ENCODE measurements around the gene SERBP1.
"Not testable (repeated sequence)": the region's sequence is repeated elsewhere in the genome, so short reads cannot be mapped to it uniquely, and the experiment has no call there.

The SERBP1 gene

DNA sequence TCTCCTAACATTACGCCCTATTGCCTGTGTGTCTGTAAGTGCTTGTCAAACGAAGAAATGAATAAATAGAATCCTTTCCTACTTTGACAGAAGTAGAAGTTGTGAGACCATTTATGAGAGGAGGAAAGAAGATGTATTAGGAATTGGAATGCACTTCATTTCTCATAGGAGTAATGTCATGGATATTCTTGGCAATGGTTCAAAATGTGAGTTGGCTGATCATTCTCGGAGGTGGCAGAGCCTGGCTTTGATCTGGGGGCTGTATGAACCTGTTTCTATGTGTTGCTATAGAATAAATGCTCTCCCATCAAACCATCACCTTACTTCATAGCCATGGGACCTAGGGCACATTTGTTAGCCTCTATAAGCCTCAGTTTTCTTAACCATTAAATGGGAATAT lies 10.1 kb upstream of the SERBP1 start:
- no peak for DNase-seq (ENCODE audit: low spot score)

DNA sequence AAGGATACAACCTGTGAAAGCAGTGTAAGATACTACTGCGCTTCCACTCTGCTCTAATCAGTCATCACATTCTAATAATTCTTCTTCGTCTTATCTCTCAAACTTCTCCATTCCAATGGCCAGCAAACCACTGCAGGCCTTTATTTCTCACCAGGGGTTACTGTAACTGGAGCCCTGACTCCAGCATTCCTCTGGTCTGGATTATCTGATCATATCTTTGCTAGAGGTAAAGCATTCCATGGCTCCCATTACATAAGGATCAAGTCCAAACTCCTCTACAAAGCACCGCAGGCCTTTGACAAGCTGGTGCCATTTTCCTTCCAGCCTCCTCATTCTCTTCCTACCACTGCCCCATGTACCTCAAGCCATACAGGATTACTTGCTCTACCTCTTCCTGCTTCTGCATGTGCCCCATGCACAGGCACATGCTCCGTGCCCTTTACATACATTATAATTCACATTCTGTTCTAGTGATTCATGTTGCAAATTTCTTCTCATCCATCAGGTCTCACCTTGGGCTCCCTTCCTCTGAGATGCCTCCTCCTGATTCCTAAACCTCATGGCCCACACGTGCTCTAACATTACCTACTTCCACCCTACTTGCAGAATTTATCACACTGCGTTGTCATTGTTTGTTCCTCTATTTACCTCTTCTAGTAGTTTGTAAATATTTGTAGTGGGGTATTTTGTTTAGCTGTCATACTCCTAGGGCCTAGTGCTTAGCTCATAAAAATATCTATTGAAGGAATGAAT lies 9.3 kb upstream of the SERBP1 start:
- no peak for DNase-seq (ENCODE audit: low spot score)

DNA sequence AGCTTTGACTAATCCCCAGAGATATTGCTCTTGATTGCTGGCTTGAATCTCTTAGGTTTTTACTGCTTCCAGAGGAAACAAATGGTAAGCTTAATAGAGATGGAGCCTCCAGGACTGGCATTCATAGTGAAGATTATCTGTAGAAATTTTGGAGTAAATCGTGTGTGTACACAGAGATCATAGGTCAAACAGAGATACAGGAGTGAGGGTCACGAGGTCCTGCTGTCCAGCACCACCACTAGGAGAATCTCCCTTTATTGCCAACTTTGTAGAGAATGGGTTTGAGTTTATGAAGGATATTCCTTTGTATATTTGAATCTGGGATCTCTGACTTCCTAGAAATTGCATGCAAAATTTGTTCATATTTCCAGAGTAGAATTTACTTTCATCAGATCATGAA lies 7.8 kb upstream of the SERBP1 start:
- no peak for DNase-seq (ENCODE audit: low spot score)

DNA sequence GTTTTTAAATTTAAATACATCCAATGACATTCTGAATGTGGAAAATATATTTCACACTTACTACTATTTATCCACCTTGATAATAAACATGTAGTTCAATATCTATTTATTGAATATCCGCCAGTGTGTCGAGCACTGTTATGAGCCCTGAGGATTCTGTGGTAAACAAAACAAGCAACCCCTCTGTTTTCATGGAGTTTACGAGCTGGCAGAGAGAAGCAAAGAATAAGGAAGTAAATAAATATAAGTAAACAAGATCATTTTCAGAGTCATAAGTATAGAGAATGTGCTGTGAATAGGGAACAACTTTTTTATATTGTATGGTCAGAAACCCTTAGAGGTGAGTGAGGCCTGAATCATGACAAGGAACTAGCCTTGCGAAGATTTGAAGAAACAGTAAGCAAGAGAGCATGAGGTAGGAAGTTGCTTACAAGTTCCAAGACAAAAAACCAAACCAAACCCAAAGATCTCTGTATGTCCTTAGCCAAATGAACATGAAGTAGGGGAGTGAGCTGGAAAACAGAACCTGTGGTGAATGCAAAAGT lies 6.4 kb upstream of the SERBP1 start:
- DNase-seq (ENCODE audit: low spot score) = no peak

DNA sequence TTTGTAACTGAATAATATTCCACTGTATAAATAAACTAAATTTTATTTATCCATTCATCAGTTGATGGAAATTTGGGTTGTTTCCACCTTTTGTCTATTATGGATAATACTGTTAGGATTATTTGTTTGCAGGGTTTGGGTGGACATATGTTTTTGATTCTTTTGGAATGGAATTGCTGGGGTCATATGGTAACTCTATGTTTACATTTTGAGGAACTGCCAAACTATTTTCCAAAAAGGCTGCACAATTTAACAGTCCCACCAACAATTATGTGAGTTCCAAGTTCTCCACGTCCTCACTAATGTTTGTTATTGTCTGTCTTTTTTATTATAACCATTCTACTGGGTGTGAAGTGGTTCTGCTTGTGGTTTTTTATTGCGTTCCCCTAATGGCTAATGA lies 4.3 kb upstream of the SERBP1 start:
- no peak for DNase-seq (ENCODE audit: low spot score)

DNA sequence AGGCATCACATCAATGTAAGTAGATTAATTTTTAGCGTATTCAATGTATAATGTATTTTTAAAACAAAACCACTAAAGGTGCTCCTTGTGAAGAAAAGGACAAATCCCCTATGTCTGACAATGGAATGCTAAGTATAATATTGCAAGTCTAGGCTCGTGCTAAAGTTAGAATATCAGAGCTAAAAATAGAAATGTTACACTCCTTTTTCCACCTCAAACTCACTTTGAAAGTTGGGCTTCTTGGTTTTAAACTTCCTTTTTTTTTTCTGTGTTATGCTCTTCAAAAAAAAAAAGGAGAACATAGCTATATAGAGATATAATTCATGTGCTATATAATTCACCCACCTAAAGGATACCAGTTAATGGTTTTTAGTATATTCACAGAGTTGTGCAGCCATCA lies 3.6 kb upstream of the SERBP1 start:
- no peak for DNase-seq (ENCODE audit: low spot score)

DNA sequence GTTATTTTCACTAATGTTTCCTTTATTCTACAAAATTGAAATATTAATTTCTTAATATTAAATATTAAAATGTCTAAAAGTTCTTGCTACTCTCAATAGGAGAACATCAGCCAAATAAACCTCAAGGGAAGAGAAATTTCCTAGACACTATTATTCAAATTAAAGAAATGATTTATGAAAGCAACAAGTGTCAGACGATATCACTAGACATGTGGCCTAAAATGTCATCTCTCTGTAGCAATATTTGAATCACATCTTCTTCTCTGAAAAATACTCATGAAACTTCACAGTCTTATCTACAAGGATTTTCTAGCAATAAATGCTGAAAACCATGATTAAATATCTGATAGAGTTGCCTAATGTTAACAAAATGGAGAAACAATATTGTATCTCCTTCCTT lies 2.5 kb upstream of the SERBP1 start:
- DNase-seq (ENCODE audit: low spot score) = no peak

DNA sequence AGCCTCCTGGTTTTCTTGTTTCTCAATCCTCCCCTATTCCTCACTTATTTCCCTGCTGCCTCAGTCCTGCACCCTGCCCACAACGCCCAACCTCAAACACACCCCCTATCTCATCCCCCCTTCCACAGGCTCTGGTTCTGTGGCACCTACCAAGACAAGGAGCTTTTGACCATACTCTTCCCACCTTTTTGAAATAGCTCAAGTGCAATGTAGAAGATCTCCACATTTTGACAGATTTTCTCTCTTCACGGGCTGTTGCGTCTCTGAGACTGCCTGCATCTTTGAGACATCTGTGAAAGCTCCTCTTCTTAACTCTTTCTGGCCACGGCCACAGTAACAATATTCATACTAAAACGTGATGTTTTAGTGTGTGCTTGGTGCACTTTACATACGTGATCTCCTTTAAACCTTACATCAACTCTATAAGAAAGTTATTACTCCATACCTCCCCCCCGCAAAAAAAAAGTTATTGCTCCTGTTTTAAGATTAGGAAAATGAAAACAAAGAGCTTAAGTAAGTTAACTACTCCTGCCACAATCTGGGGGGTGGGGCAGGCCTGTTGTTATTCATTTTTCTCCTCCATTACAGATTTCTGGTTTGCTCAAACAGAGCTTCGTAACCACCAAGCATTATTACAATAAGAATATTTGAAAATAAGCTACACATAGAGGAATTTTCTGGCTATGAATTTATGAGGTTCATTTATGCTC lies 1.8 kb upstream of the SERBP1 start:
- peak; percentile 16 for DNase-seq (ENCODE audit: low spot score)

DNA sequence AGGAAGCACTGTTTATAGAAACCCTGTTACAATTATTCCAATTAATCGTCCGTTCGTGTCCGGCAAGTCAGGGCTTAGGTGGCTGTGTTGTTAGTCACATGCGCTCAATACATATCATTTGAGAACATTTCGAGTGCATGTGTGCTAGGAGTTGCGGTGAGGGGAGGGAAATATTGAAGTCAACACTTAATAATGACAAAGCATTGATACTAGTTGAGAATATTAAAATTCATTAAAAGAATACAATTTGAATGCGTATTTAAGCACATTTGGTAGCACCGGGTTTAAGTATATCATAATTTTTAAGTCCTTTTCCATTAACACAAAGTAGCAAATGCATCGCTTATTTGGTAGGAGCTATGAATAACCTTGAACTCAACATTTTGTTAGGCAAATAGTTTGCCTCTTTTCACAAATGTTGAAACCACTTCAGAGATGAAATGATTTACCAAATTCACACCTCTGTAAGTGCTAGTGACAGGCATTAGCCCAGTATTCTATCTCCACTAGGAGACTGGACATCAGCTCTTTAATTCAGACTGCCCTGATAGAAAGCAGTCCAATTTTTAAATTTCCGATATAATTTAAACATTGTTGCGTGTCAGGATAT lies 1.1 kb upstream of the SERBP1 start:
- no peak for DNase-seq (ENCODE audit: low spot score)

DNA sequence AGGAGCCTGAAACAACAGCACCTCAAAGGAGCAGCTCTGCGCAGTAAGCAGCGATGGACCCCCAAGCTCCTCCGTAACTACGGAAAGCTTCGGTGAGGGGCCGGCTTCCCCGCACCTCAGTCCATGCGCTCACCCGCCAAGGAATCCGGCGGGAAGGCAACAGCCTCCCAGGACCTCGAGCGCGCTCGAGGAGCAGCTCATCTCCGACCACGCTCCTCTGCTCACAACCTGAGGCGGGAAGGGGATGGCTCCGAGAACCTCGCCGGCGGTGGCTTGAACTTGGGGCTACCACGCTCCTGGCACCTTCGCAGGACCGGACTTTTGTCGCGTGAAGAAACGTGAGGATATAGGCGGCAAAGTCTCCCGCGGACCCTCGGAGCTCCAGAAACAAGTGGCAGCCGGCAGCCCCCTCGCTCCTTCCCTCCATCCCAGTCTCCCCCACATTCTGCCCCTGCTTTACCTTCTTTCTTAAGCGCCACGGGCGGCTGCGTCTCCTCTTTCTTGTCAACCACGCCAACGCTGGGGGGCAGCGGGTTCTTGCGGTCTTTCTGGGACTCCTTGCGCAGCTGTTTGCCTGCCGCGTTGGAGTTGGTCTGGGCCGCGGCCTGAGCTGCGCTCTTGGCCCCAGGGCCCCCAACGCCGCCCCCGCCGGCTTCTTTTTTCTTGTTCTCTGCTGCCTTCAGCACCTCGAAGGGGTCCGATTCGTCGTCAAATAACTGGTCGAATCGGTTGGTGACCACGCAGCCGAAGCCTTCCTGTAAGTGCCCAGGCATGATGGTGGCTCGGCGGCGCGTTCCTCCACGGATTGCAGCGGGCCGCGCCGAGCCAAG lies 459 bp downstream of the SERBP1 start:
- peak; percentile 21 for DNase-seq (ENCODE audit: low spot score)

DNA sequence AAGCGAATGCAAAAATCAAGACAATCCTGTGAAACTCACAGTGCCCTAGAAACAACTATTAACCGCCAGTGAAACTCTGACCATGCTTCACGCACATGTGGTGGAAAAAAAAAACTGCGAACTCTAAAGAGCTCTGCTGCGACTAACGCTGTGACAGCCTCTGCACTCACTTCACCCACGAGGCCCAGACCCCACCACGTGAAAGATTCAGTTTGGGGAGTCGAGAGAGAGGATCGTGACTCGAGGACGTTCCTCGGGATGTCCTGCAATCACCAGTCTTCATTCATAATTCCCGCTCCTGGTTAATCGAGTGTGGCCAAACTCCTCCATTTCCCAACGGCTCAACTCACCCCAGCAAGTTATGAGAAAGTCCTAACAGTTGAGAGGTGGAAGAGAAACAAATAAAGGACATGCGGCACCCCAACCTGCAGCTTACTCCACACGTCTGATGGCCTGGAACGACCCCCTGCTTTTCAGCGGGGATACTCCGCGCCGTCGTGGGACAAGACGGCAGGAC lies 1.1 kb downstream of the SERBP1 start:
- DNase-seq (ENCODE audit: low spot score) = peak; percentile 22

DNA sequence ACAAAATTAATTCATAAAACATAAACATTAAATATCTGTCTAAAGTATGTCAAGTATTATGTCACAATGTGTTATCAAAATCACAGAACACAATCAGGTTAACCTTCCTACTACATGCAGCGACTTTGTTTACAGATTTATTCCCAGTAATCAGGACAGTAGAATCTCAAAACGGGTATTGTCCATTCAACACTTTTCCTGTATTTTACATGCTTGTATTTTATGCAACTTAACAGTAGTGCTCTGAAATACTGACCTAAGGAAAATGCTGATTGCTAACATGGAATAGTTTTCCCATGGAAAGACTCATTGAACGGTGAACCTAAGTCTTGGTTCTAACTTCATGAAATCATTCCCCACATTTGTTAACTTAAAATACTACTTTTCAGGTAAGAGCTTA lies 2.3 kb downstream of the SERBP1 start:
- no peak for DNase-seq (ENCODE audit: low spot score)

DNA sequence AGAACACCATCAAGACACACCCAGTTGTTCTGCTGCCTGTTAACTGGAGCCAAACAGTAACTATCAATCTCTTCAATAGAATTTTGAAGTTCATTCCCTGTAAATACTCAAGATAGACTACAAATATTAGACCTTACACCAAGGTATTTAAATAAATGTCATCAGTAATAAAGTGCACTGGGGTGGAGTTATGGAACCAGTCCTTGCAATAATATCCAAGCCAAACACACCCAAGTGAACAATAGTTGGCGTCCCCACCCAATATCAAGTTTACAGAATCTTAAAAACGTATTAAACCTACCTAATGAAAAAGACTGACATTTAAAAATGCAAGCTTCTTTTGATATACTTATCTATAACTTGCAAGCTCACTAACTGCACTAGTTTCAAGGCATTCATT lies 2.7 kb downstream of the SERBP1 start:
- DNase-seq (ENCODE audit: low spot score) = no peak

DNA sequence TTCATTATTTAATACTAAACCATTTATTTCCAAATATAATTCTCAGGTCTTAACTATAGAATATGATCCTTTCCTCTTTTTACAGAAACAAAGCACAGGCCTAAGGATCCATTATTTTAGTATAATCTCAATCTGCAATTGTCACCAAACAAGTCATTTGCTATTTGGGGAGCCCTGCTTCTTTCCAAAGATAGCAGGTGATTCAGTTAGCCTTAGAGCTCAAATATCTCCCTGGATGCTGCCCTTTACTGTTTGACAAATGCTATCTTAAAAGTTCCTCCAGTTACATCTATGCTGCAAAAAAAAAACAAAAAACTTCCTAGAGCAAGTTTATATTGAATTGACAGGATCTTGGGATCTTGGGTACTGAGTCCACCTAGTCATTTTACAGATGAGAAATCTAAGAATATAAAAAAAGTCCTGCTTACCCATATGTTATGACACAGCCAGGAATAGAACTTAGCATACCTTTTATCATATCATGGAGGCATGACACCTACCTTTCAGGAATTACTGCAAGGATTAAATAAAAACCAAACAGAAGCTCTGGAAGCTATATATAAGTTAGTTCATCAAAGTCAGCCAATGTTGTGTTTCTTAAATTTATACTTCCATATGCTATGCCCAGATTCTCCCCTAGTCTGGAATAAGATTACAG lies 9.2 kb downstream of the SERBP1 start:
- DNase-seq (ENCODE audit: low spot score) = no peak

DNA sequence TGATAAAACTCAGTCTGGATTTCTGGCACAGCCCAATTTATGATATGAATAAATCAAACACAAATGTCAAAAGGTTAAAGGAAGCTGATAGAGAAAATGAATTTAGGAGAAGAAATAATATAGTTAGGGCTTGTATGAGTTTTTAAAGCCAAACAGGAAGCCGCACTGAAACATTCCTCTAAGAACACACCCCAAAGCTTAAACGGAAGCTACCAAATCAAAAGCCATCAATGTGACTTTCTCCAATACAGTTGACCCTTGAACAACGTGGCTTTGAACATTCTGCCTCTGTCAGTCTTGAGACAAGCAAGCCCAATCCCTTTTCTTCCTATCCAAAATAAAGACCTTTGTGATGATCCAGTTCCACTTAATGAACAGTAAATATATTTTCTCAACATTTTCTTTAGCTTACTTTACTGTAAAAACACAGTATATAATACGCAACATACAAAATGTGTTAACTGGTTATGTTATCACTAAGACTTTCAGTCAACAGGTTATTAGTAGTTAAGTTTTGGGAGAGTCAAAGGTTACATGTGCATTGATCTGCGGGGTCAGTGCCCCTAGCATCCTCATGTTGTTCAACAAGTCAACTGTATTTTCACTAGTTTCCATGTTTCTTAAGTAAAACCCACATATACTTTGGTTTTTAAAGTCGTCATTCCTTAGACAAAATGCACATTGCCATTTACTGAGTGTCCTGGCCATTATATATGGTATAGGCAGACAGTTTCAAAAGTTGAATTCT lies 11.2 kb downstream of the SERBP1 start:
- no peak for DNase-seq (ENCODE audit: low spot score)

DNA sequence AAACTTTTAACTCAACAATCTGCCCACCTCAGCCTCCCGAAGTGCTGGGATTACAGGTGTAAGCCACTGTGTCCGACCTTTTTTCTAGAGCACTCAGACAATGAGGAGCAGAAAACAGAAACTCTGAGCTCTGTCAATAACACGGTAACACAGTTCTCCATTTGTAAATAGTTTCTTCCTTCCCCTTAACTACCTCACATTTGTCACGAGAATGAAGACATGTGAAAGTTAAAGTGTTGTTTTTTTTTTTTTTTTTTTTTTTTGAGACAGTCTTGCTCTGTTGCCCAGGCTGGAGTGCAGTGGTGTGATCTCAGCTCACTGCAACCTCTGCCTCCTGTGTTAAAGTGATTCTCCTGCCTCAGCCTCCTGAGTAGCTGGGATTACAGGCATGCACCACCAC lies 12.5 kb downstream of the SERBP1 start:
- not testable (repeated sequence) for DNase-seq (ENCODE audit: low spot score)

DNA sequence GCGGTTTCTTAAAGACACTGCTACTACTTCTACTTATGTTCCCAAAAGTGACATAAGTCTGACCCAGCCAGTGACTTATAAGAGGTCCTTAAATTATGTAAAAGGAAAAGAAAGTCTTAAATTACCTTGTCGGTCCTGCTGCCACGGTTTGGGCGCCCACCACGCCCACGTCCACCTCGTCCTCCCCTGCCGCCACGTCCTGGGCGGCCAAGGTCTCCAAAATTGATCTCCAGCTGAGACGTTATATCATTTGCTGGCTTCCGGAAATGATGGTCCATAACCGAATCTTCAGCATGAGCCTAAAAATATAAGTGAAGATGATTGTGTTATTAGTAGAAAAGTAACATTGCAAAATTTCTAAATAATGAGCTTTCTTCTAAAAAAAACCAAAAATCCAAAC lies 15.2 kb downstream of the SERBP1 start:
- no peak for DNase-seq (ENCODE audit: low spot score)

DNA sequence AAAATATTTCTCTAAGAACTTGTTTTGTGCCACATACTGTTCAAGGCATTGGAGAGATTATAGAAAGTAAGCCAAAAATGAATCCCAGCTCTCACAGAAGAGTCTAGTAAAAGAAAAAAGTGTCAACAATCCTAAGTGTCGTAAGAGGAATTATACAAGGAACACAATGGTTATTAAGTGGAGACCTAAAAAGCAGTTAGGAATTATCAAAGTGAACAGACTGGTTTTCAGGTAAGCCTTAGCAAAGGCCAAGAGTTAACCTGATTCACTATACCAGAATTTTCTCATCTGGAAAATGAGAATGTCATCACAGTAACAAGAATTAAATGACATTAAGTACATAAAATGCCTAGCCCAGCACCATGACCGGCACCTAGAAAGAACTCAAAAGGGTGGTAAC lies 15.6 kb downstream of the SERBP1 start:
- no peak for DNase-seq (ENCODE audit: low spot score)

DNA sequence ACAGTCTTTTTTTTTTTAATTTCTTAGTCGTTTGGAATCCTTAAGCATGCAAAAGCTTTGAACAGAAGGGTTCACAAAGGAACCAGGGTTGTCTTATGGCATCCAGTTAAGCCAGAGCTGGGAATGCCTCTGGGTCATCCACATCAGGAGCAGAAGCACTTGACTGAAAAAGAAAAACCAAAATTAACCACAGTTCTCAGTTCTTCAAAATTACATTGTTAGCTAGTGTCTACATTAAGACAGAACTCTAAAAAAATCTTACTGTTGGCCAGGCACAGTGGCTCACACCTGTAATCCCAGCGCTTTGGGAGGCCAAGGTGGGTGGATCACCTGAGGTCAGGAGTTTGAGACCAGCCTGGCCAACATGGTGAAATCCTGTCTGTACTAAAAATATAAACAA lies 17.1 kb downstream of the SERBP1 start:
- DNase-seq (ENCODE audit: low spot score) = not testable (repeated sequence)

DNA sequence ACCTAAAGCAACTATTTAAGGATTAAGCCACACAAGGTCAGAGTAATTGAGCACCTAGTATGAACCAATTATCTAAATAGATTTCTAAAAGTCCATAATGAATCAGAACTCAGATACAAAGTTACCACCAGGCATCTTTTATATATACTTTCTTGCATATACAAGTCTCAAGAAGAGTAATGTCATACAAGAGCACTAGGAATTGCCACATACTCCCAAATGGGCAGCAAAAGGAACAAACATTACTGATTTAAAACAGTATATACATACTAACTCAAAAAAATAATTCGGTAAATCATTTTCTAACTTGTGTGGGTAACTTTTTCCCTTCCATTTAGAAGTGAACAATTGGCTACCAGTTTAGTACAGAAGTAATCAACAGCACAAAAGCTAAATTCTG lies 22.1 kb downstream of the SERBP1 start:
- no peak for DNase-seq (ENCODE audit: low spot score)

DNA sequence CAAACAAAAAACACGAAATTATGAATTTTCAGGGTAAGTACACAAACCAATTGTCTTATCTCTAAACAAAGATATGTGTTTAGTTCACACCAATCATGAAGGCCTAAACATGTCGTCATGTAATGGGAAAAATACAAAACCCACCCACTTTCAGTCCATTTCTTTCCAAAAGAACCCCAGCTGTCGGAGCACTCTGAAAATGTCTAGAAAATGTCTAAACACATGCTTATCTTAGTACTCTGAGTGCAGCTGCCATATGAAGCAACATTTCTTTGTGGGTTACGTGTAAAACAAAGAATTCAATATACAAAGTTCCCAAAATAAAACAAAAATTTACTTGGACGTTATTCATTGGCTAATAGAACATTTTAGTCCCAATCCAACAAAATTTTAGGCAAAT lies 22.7 kb downstream of the SERBP1 start:
- no peak for DNase-seq (ENCODE audit: low spot score)
